SIG-M5 treated with dmso at 0.1 percent for 504 hours (cell line): ENCODE results near the gene SLC38A3.
"Not testable (repeated sequence)": the region's sequence is repeated elsewhere in the genome, so short reads cannot be mapped to it uniquely, and the experiment has no call there.

Source experiments
- DNase-seq: peaks from one replicate; lab custom pipeline; 2025; ENCODE audit not compliant: unreplicated experiment; lab: John Stamatoyannopoulos, UW

SLC38A3 gene

GRCh38 chr3:50246517-50246954 is 41.5 kb downstream of the SLC38A3 start:
- DNase-seq = peak; percentile 73

GRCh38 chr3:50248387-50248786 is 43.3 kb downstream of the SLC38A3 start:
- no peak for DNase-seq

- DNase-seq = no peak
Observed at GRCh38 chr3:50249457-50249856, 44.4 kb downstream of the SLC38A3 start.

- DNase-seq = no peak
Observed at GRCh38 chr3:50250514-50250913, 45.4 kb downstream of the SLC38A3 start.

- DNase-seq = no peak
Observed at GRCh38 chr3:50251220-50251619, 46.1 kb downstream of the SLC38A3 start.

GRCh38 chr3:50254577-50255250 is 49.6 kb downstream of the SLC38A3 start:
- DNase-seq = peak; percentile 44

GRCh38 chr3:50255251-50255615 is 50.2 kb downstream of the SLC38A3 start:
- no peak for DNase-seq

- DNase-seq = no peak
Observed at GRCh38 chr3:50256978-50257890, 52.2 kb downstream of the SLC38A3 start.

GRCh38 chr3:50258029-50258680 is 53.1 kb downstream of the SLC38A3 start:
- DNase-seq = no peak

GRCh38 chr3:50258979-50259378 is 53.9 kb downstream of the SLC38A3 start:
- DNase-seq = no peak

GRCh38 chr3:50259432-50260026 is 54.5 kb downstream of the SLC38A3 start:
- no peak for DNase-seq

- peak; percentile 75 for DNase-seq
Observed at GRCh38 chr3:50260027-50260941, 55.2 kb downstream of the SLC38A3 start.

GRCh38 chr3:50260942-50261441 is 55.9 kb downstream of the SLC38A3 start:
- DNase-seq = no peak

GRCh38 chr3:50261505-50261904 is 56.4 kb downstream of the SLC38A3 start:
- DNase-seq = no peak

- not testable (repeated sequence) for DNase-seq
Observed at GRCh38 chr3:50262200-50262599, 57.1 kb downstream of the SLC38A3 start.

GRCh38 chr3:50262778-50263177 is 57.7 kb downstream of the SLC38A3 start:
- no peak for DNase-seq

GRCh38 chr3:50263478-50264382 is 58.7 kb downstream of the SLC38A3 start:
- DNase-seq = no peak

- no peak for DNase-seq
Observed at GRCh38 chr3:50264383-50264963, 59.4 kb downstream of the SLC38A3 start.
